Tibial nerve (tissue), 4 donors: Measurements from ENCODE around the gene SSBP2.

Experiments
- CTCF ChIP-seq, 5 experiments: fragments of 200-600 bp in 3 of 5; fragments of 450-650 bp in 2 of 5; sonication (generic) in 3 of 5; IDR thresholded peaks; one replicate each; pipeline ENCODE4 v1.5.1; 2016 to 2019; ENCODE audit warnings: antibody characterized with exemption in 5 of 5, mild to moderate bottlenecking in 3 of 5, moderate library complexity in 2 of 5
- EP300 ChIP-seq, 2 donors: sonication (generic); formaldehyde crosslinking; IDR thresholded peaks; one replicate each; pipeline ENCODE4 v1.6.1; 2017; ENCODE audit warnings: antibody characterized with exemption in 2 of 2, mild to moderate bottlenecking in 1 of 2
- POLR2A ChIP-seq, 2 donors: fragments of 450-650 bp; IDR thresholded peaks; one replicate each; pipeline ENCODE4 v1.6.1; 2017; ENCODE audit warnings: antibody characterized with exemption in 2 of 2, mild to moderate bottlenecking in 2 of 2, moderate library complexity in 2 of 2

- TF ChIP-seq POLR2A (IDR thresholded peaks at IDR 0.05) = no peak
- TF ChIP-seq CTCF (IDR thresholded peaks at IDR 0.05) = no peak
- TF ChIP-seq EP300 (IDR thresholded peaks at IDR 0.05) = no peak
Observed at GRCh38 chr5:81577091-81577490, 173.8 kb downstream of the SSBP2 start.
